Cardiac muscle cell (in vitro differentiated cells and primary cell): ENCODE data around the gene SCGB1A1. TPM values are rescaled to one million over a fixed set of nuclear protein-coding genes. Genes with fewer than 3 reads are reported as not detected.

ENCODE experiments used
- DNase-seq, 2 donors: peaks; one replicate each; pipeline versions ENCODE4 v3.0.0 to v3.0.0-alpha.2; 2010 to 2017; ENCODE audit warnings: low read depth in 1 of 2, low spot score in 1 of 2
- H3K27ac ChIP-seq: fragments of 200-600 bp; sonication (generic); 2 replicates; pipeline ENCODE4 v1.5.1; 2016
- H3K27me3 ChIP-seq: fragments of 200-600 bp; sonication (generic); 2 replicates; pipeline ENCODE4 v1.6.0; 2016; ENCODE audit warnings: control low read depth
- H3K36me3 ChIP-seq: fragments of 200-600 bp; sonication (generic); 2 replicates; pipeline ENCODE4 v1.5.1; 2016; ENCODE audit warnings: control low read depth
- H3K4me1 ChIP-seq: fragments of 200-600 bp; sonication (generic); 2 replicates; pipeline ENCODE4 v1.8.1; 2017; ENCODE audit warnings: low read depth, mild to moderate bottlenecking, mixed run types
- H3K4me3 ChIP-seq: fragments of 200-600 bp; sonication (generic); 2 replicates; pipeline ENCODE4 v1.5.1; 2016; ENCODE audit warnings: mild to moderate bottlenecking
- H3K9me3 ChIP-seq: fragments of 200-600 bp; sonication (generic); 2 replicates; pipeline ENCODE4 v1.5.1; 2017; ENCODE audit warnings: low read depth, mild to moderate bottlenecking, control low read depth
- CTCF ChIP-seq: IDR thresholded peaks from 2 replicates; pipeline ENCODE4 v1.5.1; 2012; ENCODE audit warnings: low read depth, mild to moderate bottlenecking, low read length
- polyA plus RNA-seq: library from polyadenylated mRNA; unstranded; fragments of >200 nt; fragmentation: Nextera tagmentation; extraction: Ambion mirVana; gene quantifications from 2 replicates; pipeline ENCODE4 v1.2.1, GENCODE V29; 2016
- total RNA-seq: library from RNA; depleted of rRNA; stranded (reverse); fragments of >200 nt; gene quantifications from 2 replicates; pipeline ENCODE4 v1.2.3, GENCODE V29; 2016

Gene SCGB1A1
- total and polyA plus RNA-seq, 2 experiments from 2014 or later, result not detected

GRCh38 chr11:62423012-62423411 lies 4.2 kb downstream of the SCGB1A1 start:
- DNase-seq, result no peak
- Histone ChIP-seq H3K27me3 (no peaks in the 10 kb centered on the region), H3K9me3 (no peaks in the 10 kb centered on the region), H3K4me3 (no peak overlapping the region), H3K36me3 (no peaks in the 10 kb centered on the region), H3K27ac (no peak overlapping the region), H3K4me1 (peaks cover 5% of the 10 kb centered on the region)
- no peak for TF ChIP-seq CTCF

GRCh38 chr11:62427630-62428233 lies 8.9 kb downstream of the SCGB1A1 start:
- Histone ChIP-seq H3K27ac (no peak overlapping the region), H3K9me3 (no peaks in the 10 kb centered on the region), H3K4me3 (no peak overlapping the region), H3K27me3 (no peaks in the 10 kb centered on the region), H3K4me1 (peaks cover 5% of the 10 kb centered on the region), H3K36me3 (no peaks in the 10 kb centered on the region)
- no peak for TF ChIP-seq CTCF
- DNase-seq, result peak in 1 of 2 donors; percentile 53

- DNase-seq, result no peak
- Histone ChIP-seq H3K27ac (no peak overlapping the region), H3K4me3 (no peak overlapping the region), H3K36me3 (no peaks in the 10 kb centered on the region), H3K4me1 (peaks cover 5% of the 10 kb centered on the region), H3K27me3 (no peaks in the 10 kb centered on the region), H3K9me3 (no peaks in the 10 kb centered on the region)
- TF ChIP-seq CTCF, result no peak
These were observed 10.2 kb downstream of the SCGB1A1 start for GRCh38 chr11:62428871-62429560.

GRCh38 chr11:62430425-62430824 lies 11.6 kb downstream of the SCGB1A1 start:
- Histone ChIP-seq H3K27ac (no peak overlapping the region), H3K9me3 (no peaks in the 10 kb centered on the region)
- no peak for TF ChIP-seq CTCF

GRCh38 chr11:62431171-62431901 lies 12.5 kb downstream of the SCGB1A1 start:
- Histone ChIP-seq H3K4me1 (peaks cover 5% of the 10 kb centered on the region), H3K27me3 (no peaks in the 10 kb centered on the region), H3K36me3 (no peaks in the 10 kb centered on the region), H3K27ac (no peak overlapping the region), H3K9me3 (no peaks in the 10 kb centered on the region), H3K4me3 (no peak overlapping the region)
- TF ChIP-seq CTCF, result no peak
- DNase-seq, result peak in 1 of 2 donors; percentile 41

More at GRCh38 chr11:62430425-62430824, 11.6 kb downstream of the SCGB1A1 start:
- H3K4me3 ChIP-seq, result no peak overlapping the region
- no peaks in the 10 kb centered on the region for H3K27me3 ChIP-seq
- no peak for DNase-seq
- H3K4me1 ChIP-seq, result peaks cover 5% of the 10 kb centered on the region
- no peaks in the 10 kb centered on the region for H3K36me3 ChIP-seq
